HL-60/S4 (cell line): ENCODE data around the gene LEFTY2.
"Not testable (repeated sequence)": the region's sequence is repeated elsewhere in the genome, so short reads cannot be mapped to it uniquely, and the experiment has no call there.

ENCODE experiments used
- in situ Hi-C: fragments of 300-500 bp; cut with MboI; formaldehyde crosslinking; loops from 2 replicates; pipeline ENCODE4 v1.14.3; 2022; ENCODE audit warnings: low sequenced_read_pairs

LEFTY2 gene

DNA sequence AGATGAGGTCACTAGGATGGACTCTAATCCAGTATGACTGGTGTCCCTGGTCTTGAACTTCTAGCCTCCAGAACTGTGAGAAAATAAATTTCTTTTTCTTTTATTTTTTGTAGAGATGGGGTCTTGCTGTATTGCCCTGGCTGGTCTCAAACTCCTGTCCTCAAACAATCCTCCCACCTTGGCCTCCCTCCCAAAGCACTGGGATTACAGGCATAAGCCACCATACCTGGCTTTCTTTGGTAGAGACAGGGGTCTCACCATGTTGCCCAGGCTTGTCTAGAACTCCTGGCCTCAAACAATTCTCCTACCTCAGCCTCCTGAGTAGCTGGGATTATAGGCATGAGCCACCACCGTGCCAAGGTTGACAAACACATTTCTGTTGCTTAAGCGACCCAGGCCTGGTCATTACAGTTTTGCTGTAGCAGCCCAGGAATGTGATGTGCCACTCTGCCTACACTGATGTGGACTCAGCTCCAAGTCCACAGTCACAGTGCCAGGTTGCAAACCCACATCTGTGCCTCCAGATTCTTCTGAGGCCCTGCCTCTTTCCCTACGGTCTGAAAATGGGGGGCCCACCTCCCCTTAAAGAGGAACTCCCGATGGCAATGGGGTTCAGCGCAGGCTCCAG is 32.9 kb downstream of the LEFTY2 start:
- in situ Hi-C loops: no loop called here

DNA sequence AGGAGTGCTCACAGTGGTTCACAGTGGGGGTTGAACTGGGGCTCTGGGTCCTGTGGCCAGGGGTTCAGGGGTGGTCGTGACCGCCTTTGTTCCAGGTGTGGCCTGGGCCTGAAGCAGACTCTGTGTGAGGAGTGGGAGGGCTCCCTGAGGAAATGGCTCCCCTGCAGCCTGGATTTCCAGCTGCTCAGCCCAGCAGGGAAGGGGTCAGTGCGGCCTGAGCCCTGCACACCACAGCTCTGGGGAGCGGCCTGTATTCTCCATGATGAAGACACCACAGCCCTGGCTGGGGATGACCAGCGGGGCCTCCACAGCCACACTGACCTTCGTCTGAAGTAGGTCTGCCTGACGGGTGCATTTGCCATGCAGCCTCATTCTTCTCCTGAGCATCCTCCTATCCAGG is 33.7 kb downstream of the LEFTY2 start:
- in situ Hi-C loops: no loop called here

DNA sequence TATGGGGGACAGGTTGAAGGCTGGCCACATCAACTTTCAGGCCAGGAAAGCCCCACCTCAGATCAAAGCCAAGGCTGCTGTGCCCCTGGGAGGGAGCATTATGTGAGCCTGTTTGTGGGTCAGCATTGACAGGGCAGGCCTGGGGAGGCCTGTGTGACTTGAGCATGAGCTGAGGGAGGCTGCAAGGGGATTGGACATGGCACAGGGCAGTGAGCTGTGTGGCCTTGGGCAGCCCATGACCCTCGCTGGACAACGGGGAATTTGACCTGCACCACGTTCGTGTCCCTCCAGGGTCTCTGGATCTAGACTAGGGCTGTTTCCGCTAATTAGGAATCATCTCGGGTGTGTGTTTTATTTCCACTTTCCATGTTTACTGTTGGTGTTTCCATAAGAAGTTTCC is 34.6 kb downstream of the LEFTY2 start:
- in situ Hi-C loops: no loop called here

DNA sequence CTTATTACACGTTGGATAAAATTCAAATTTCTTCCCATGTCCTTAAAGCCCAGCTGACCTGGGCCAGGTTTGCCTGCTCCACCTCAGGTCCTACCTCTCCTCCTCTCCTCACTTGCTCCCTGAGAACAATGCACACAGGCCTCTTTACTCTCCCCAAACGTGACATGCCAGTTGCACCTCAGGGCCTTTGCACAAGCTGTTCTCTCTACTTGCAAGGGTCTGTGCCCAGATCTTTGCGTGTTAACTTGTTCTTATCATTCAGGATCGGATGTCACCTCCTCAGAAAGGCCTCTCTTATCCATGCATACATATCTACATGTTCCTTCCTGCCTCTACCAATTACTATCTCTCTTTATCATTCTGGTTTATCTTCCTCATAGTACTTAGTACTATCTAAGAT is 37.4 kb downstream of the LEFTY2 start:
- in situ Hi-C loops: no loop called here

DNA sequence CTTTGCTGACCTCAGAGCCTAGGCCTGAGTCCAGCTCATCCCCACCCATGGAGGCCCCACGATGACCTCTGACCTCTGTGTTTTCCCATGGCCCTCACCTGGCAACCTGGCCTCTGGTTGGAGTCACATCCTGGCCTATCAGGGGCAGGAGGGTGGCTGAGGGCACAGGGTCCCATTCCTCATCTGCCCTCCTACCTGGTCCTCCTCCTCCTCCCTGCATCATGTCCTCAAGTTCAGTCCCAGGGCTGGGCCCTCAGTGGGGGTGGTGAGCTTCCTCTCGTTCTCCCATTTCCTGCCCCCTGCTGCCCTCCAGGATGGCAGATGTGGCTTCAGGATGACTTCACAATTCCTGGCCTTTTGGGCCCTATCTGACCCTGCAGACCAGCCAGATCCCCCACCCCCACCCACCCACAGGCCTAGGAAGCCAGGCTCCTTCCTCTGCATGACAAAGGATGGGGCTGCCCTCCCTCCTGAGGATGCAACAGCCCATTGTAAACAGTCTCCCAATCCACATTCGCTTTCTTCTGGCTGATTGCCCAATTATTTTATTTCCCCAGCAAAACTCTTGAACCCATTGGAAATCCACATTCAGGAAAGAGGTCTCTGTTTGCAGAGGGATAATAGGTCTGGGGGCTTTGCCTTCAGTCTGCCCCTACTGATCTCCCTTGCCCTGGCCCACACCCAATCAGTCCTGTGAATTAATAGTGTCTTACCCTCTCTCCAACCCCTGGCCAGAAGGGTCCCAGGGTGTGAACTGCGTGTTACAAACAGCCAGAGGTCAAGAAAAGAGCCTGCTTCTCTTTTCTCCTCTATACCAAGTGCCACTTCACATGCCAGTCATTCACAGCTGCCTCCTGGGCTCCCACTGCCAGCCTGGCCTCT is 41.7 kb downstream of the LEFTY2 start:
- in situ Hi-C loops: no loop called here

DNA sequence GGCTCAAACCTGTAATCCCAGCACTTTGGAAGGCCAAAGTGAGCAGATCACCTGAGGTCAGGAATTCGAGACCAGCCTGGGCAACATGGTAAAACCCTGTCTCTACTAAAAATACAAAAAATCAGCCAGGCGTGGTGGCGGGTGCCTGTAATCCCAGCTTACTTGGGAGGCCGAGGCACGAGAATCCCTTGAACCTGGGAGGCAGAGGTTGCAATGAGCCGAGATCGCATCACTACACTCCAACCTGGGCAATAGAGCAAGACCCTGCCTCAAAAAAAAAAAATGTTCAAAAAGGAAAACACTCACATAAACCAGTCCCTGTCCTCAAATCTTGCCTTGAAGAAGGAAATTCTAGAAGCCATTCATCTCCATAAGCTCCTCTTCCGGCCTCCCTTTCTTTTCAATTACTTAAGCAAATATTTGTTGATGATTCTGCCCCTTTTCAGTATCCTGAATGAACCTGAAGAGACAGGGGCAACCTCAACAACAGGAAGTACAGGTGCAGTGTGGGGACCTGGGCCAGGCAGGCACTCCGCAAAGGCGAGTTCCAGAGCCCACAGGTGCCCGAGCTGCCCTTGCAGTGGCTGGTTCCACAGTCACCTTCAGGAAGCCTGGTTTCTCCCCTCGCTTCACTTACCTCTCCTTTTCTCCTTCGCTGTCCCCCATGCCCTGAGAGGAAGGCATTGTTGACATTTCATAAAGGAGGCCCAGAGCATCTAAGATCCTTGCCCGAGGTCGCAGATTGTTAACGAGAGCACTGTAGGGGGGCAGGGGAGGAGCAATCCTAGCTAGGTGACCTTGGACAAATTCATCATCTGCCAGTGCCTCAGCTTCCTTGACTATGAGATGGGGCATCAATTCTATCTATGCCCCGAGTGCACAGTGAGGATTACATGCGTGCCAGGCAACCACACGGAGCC is 43.2 kb downstream of the LEFTY2 start:
- in situ Hi-C loops: no loop called here

DNA sequence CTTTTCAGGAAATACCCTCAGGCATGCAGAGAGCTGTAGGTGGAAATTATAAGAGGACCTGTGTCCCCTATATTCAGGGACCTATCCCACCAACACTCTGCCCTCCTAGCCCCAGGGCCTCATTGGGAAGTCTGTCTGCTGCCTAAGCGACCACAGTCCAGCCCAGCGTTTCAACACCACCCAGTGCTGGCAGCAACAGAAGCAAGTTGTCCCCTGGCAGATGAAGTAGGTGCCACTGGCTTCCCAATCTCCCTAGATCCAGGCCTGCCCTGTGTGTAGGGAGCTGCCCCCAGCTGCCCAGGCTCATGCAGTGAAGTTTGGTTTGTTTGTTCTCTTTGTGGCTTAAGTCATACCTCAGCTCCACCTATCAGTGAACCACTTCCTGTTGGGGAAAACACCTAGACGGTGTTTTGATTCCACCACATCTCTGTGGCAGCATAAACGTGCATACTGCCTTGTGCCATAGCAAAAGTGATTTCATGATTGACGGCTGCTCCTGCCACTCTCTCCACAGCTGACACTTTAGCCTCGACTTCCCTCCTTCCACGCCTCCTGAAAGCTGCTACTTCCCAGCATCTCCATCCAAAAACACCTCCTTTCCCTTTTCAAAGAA is 44.0 kb downstream of the LEFTY2 start:
- in situ Hi-C loops: no loop called here

DNA sequence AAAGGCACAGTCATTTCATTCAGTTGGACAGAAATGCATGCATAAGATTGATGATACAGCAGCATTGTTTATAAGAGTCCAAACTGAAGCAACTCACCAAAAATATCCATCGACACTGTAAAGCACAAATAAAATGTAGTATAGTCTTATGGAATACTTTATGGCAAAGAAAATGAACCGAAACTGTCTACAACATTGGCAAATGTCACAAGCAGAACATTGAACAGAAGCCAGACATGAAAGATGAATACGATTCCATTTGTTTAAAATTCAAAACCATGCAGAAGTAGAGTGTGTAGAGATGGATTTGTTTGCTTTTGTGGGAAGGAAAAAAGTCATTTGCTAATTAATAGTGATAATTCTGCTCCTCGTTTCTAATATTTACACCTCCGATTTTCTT is 44.5 kb downstream of the LEFTY2 start:
- in situ Hi-C loops: no loop called here

DNA sequence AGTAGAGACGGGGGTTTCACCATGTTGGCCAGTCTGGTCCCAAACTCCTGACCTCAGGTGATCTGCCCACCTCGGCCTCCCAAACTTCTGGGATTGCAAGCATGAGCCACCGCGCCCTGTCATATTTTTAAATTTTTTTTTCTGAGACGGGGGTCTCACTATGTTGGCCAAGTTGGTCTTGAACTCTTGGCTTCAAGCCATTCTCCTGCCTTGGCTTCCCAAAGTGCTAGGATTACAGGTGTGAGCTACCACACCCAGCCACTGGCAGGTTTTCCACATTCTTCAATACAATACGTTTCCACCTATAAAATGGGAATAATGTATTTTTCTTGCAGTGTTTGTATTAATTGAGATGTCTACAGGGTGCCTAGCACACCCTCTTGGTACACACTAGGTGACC is 48.7 kb downstream of the LEFTY2 start:
- in situ Hi-C loops: no loop called here

DNA sequence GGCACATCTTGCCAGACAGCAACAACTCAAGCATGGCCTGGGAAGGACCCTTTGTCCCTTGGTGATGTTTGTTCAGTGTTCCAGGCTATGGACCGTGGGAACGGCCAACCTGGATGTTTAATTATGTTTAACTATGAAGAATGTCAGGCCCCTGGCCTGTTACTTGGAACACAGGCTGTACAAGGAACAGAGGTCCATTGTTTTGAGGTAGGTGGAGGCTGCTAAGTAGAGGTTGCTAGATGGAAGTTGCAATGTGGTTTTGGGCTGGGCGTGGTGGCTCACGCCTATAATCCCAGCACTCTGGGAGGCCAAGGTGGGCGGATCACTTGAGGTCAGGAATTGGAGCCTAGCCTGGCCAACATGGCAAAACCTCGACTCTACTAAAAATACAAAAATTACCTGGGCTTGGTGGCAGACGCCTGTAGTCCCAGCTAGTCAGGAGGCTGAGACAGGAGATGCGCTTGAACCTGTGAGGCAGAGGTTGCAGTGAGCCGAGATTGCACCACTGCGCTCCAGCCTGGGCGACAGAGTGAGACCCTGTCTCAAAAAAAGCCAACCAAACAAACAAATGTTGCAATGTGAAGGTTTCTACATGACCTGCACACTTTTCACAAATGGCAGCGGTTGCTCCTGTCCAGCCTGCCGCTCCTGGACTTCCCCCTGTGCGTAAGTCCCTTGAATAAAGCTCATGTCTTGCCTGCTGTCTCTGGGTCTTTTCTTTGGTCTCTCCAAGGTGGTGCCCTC is 49.6 kb downstream of the LEFTY2 start:
- in situ Hi-C loops: no loop called here

DNA sequence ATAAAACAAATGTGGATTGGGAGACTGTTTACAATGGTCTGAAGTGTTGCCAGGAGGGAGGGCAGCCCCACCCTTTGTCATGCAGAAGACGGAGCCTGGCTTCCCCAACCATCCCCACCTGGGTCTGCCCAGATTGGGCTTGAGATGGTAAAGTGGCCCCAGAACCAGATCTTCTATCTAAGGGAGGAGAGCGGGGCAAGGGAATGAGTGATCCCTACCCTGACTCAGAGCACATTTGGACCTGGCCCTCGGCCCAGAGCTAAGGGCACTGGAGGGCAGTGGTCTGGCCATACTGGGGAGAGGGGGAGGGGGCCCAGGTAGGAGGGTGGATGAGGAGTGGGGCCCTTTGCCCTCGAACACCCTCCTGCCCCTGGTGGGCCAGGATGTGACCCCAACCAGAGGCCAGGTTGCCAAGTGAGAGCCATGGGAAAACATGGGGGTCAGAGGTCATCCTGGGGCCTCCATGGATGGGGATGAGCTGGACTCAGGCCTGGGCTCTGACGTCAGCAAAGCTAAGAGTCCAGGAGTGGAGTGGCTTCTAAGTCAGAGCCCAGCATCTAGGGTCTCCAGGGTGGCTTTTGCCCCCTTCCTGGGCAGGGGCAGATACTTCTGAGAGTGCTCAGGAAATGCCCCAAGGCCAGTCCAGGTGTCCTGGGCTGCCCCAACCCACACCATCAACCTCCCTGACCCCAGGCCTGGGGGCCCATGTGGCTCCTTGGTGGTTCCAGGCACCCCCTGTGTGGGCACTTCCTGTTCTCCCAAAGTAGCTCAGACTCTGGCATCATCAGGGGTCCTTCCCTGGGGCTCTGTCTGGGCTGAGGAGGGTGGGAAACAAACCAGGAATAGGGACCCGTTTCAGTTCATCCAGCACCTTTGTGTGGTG is 50.4 kb downstream of the LEFTY2 start:
- in situ Hi-C loops: no loop called here

DNA sequence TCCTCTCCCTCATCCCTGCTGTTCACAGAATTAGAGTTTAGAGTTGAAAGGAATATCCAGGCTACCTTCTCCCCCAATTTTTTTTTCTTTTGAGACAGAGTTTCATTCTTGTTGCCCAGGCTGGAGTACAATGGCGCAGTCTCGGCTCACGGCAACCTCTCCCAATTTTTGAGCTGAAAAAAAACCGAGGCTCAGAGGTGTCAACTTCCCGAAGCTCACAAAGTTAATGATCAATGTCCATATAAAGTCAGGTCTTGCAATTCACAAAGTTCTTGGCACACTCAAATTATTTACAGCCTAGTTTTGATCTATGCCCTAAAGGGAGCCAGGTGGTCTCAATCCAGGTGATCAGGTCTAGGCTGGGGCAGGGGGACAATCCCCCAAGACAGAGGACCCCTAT is 51.3 kb downstream of the LEFTY2 start:
- in situ Hi-C loops: no loop called here

DNA sequence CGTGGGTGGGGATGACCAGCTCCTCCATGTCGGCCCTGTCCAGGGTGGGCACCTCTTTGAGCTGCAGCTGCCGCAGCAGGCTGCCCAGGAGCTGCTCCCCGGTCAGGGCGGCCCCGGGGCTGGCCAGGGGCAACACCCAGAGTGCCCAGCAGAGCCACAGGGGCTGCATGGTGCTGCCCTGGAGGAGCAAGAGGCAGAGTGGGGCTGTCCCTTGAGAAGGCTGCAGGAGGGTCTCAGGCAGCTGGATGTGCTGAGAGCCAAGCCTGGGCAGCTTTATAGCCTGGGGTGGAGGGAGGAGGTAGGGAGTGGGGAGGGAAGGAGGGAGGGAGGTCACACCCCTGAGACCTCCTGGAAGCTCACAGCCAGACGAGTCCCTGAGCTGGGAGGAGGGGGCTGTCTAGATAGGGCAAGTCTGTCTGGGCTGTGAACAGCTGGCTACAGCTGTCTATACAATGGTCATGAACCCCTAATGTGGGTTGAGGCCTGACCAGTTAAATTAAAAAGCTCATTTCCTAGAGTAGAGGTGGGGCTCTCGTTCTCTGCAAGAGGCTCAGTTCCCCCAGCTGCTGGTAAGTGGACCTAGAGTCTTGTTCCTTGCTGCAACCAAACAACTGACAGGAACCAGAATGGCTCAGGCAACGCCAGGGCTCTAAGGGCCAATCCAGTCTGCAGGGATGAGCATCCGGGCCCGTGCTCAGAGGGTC is 52.0 kb downstream of the LEFTY2 start, which contains the start of gene LEFTY1:
TSS of gene LEFTY1 (minus strand) at position 249 of the 704 bp plus-strand sequence. CDS start at position 169, 80 bp downstream.
- in situ Hi-C loops: no loop called here

DNA sequence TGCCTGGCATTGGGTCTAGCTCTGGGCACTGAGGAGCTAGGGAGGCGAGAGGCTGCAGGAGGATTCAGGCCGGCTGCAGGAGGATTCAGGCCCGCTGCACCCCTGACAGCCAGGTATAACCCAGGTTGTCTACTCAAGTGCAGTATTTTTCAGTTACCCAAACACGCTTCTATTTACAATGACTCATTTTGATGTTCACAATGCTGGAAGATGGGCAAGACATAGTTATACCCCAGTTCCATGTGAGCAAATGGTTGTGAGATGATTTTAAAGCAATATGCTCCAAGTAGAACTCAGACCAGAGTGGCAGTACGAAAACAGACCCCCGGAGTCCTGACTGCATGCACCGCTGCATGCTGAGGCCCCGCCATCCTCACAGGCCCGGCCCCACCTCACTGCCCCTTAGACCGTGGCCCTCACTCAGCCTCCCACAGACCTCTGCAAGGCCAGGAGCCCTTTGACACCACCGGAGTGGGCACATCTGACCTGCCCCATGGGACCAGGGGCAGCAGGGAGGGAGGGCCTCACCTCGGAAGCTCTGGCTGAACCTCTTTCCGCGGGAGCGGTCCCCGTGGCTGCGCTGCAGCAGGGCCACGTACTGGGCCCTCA is 52.6 kb downstream of the LEFTY2 start:
- in situ Hi-C loops: no loop called here

DNA sequence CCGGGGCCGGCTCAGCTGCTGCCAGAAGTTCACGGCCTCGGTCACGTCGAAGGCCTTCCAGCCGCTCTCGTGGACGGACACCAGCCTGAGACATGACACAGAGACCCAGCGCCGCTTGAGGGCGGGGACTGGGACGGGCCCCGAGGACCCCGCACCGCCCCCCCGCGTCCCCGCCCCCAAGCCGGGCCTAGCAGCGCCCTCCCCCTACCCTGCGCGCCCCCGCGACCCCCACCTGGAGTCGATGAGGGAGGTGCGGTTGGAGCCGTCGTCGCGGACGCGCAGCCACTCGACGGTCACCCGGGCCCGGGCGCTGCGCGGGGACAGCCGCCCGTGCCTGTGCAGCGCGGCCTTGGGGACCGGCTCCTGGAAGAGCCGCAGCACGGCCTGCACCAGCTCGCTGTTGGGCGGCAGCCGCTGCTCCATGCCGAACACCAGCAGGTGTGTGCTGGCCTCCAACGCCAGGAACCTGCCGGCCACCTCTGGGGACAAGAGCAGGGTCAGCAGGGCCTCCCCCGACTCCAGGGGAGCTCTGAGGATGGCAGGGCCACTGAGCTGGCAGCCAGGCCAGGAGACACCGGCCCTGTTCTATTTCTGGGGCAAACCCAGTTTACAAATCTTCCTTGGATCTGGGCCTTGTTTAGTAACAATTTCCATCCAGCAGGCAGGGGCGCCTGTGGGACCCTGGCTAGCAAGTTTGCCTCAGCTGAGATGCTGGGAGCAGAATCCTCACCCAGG is 53.3 kb downstream of the LEFTY2 start:
- in situ Hi-C loops: not testable (repeated sequence)

DNA sequence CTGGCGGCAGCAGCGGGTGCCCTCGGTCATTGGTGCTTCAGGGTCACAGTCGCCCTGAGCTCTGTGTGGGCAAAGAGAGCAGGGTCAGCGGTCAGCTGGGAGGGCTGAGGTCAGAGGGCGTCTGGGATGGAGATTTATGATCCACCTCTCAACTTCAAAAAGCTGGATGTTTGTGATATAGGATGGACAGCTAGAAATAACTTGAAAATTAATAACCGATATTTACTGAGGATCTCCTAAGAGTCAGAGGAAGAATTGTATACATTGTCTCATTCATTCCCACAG is 54.0 kb downstream of the LEFTY2 start:
- in situ Hi-C loops: no loop called here
